ENCODE results near the gene IGSF23. TPM values are rescaled to one million over a fixed set of nuclear protein-coding genes. Genes with fewer than 3 reads are reported as not detected.

IGSF23 gene
- total RNA-seq, 1 donor from 2014 or later: 5.7 TPM

DNA sequence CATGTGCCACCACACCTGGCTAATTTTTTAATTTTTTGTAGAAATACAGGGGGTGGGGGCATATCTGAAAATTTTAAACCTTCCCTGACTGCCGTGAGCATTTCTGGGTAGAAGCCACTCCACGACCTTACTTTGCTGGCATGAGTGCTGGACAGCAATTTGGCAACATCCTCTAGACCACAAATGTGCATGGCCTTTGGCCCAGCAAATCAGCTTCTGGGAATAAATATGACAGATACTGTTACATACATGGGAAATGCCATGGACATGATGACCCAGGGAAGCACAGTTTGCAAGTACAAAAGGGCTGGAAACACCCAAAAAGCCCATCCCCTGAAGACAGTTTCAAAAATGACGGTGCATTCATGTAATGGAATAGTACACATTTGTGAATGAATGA, 27.2 kb downstream of the IGSF23 start:
- DNase-seq (ENCODE audit: low read depth): peak; percentile 74

- no peak for DNase-seq (ENCODE audit: low read depth)
Measured at GRCh38 chr19:44641501-44642265, 28.3 kb downstream of the IGSF23 start.

- DNase-seq (ENCODE audit: low read depth): no peak
Measured at GRCh38 chr19:44642377-44642776, 29.0 kb downstream of the IGSF23 start.

- DNase-seq (ENCODE audit: low read depth): peak; percentile 86
Measured at GRCh38 chr19:44643605-44644401, 30.4 kb downstream of the IGSF23 start, which contains the start of gene PVR. Gene PVR, plus strand, starts transcription at chr19:44643910. Its CDS starts 187 bp downstream, at chr19:44644097.

DNA sequence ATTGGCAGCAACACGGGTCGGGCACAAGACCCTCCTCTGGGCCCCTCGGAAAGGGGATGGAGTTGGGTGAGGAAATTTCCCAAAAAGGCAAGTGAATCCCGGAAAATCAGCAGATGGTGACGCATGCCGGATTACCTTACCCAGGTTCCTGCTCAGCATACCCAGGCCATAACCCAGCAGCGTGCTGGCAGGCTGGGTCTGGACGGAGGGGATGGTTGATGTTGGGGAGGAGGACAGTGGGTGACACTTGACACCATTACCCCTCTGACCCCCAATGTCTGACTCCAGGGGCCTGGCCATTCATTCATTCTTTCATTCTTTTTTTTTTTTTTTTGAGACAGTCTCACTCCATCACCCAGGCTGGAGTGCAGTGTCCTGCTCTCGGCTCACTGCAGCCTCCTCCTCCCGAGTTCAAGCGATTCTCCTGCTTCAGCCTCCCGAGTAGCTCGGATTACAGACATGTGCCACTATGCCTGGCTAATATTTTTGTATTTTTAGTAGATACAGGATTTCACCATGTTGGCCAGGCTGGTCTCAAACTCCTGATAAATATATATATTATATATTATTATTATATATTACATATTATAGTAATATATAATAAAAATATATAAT, 31.1 kb downstream of the IGSF23 start:
- peak; percentile 73 for DNase-seq (ENCODE audit: low read depth)

GRCh38 chr19:44645407-44646048, 32.2 kb downstream of the IGSF23 start:
- no peak for DNase-seq (ENCODE audit: low read depth)

- DNase-seq (ENCODE audit: low read depth): no peak
Measured at GRCh38 chr19:44646049-44646416, 32.7 kb downstream of the IGSF23 start.

DNA sequence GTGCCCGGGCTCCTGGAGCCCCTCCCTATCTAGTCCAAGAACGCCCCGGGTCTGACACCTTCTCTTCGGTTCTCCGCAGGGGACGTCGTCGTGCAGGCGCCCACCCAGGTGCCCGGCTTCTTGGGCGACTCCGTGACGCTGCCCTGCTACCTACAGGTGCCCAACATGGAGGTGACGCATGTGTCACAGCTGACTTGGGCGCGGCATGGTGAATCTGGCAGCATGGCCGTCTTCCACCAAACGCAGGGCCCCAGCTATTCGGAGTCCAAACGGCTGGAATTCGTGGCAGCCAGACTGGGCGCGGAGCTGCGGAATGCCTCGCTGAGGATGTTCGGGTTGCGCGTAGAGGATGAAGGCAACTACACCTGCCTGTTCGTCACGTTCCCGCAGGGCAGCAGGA, 33.8 kb downstream of the IGSF23 start:
- no peak for DNase-seq (ENCODE audit: low read depth)

DNA sequence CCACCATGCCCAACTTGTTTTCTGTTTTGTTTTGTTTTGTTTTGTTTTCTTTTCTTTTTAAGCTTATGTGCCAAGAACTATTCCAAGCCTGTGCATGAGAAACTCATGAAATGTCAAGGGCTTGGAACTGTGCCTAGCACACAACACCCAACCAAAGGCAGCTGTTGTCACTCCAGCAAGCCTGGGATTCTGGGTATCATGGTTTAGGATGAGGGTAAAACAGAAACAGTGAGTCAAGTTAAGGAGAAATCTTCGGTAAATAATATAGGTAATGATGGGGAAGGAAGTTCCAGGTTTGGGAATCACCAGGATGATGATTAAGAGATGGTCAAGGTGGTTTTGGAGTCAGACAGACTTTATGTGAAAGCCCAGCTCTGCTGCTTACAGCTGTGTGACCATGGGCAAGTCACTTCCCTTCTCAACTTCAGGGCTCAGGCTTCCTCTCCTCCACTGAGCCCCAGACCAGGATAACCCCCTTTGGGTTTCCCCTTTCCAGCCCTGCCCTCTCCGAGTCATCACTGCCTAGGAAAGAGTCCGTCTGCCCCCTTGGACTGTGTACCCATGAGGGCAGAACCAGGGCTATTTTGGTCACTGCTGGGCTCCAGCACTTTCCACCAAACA, 35.4 kb downstream of the IGSF23 start:
- peak; percentile 96 for DNase-seq (ENCODE audit: low read depth)

DNA sequence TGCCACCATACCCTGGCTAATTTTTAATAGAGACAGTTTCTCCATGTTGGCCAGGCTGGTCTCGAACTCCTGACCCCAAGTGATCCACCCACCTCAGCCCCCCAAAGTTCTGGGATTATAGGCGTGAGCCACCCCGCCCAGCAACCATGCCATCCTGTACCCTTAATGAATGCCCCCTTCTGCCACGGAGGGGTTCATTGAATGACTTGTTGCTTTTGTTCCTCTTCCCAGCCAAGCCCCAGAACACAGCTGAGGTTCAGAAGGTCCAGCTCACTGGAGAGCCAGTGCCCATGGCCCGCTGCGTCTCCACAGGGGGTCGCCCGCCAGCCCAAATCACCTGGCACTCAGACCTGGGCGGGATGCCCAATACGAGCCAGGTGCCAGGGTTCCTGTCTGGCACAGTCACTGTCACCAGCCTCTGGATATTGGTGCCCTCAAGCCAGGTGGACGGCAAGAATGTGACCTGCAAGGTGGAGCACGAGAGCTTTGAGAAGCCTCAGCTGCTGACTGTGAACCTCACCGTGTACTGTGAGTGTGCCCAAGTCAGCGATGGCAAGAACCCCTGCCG, 36.3 kb downstream of the IGSF23 start:
- DNase-seq (ENCODE audit: low read depth): no peak

GRCh38 chr19:44653343-44653742, 40.0 kb downstream of the IGSF23 start:
- DNase-seq (ENCODE audit: low read depth): no peak

GRCh38 chr19:44653977-44654774, 40.8 kb downstream of the IGSF23 start:
- peak; percentile 95 for DNase-seq (ENCODE audit: low read depth)

GRCh38 chr19:44657211-44657921, 44.0 kb downstream of the IGSF23 start:
- DNase-seq (ENCODE audit: low read depth): peak; percentile 54

DNA sequence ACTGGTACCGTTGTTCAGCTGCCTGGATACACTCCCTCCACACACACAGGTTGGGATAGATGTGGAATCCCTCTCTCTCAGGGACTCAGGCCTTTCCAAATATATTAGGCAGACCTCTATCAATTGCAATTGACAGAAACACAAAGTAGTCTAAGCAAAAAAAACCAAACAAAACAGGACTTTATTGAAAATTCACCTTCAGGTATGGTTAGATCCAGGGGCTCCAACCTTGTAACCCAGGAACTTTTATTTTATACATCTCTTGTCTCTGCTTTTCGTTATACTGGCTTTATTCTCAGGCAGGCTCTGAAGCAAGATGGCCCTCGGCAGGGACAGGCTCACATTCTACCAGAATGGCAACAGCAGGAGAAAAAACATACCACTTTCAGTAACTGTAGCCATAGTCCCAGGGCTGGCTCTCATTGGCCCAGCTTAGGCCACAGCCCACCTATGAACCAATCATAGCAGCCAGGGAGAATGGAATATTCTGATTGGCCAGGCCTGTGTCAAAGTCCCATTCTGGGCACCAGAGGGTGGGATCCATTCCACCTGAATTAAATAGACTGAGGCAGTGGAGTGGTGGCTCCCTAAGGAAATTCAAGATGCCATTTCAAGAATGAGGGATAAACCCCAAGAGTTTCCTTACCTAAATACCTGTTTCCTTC, 44.8 kb downstream of the IGSF23 start:
- no peak for DNase-seq (ENCODE audit: low read depth)

DNA sequence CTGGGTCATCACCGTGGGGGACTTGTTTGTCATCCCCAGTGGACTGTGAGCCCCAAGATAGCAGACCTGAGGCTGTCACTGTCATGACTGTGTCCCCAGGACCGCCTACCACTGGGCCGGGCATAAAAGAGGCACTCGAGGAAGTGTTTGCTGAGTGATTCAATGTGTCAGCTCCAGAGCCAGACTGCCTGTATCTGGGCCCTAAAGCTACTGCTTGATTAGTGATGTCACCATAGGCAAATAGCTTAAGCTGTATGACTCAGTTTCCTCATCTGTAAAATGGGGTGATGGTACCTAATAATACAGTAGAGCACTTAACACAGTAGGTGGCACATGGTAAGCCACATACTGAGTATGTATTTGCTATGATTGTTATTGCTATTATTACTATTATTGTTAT, 46.7 kb downstream of the IGSF23 start:
- DNase-seq (ENCODE audit: low read depth): no peak

DNA sequence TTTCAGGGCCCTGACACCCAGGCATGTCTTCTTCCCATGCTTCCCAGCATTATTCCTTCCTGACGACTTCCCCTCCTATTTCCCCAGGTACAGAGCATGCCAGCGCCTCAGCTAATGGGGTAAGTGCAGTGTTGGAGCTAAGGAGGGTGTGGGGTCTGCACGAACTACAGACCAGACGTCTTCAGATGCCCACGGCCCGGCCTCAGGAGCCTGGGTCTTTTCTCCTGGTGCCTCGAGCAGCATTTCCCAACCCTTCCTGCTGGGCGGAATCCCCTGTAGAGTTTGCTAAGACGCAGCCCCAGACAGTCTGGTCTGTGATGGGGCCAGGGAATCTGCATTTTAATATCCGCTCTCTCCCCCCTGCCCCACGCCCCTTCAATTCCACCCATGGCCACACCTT, 47.8 kb downstream of the IGSF23 start:
- DNase-seq (ENCODE audit: low read depth): no peak

- no peak for DNase-seq (ENCODE audit: low read depth)
Measured at GRCh38 chr19:44661904-44662303, 48.5 kb downstream of the IGSF23 start.

GRCh38 chr19:44662691-44663385, 49.5 kb downstream of the IGSF23 start:
- DNase-seq (ENCODE audit: low read depth): peak; percentile 99
